ENCODE results near the gene MEGF11.

The MEGF11 gene

DNA sequence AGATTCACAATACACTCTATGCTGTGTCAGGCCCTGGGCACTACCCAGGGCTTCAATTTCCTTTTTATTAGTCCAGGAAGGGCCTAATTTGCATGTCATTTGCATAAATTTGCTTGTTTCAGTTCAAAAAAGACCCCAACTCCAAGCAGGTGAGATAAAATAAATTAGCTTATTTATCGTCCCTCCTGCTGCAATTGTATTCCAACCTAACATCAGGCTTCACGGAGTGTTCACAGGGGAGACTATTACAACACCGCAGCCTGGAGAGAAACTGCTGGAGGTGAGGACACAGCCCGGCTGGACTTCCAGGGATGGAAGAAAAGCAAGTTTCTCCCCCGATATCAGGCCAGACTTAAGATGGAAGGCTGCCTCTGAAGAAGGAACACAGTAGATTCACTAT, 62.8 kb downstream of the MEGF11 start:
- DNase-seq (ENCODE audit: extremely low spot score), result no peak

DNA sequence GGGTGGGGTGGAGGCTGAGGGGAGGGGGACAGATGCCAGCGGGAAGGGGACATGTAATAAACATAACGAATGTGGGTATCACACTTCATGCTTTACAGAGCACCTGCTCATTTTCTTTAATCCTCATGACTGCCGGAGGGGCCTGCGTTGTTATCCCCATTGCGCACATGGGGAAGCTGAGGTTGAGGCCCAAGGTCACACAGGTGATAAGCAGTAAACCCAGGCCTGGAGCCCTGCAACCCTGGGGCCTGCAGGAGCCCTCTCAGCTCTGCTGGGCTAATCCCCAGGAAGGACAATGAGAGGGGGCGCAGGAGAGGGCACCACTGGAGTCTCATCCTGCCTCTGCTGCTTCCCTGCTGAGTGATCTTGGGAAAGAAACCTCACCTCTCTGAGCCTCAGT, 64.3 kb downstream of the MEGF11 start:
- no peak for TF ChIP-seq CTCF (IDR thresholded peaks at IDR 0.05; ENCODE audit: control extremely low read depth, extremely low read depth, low read depth, missing control alignments)
- ChIA-PET POLR2A (no interaction called here), CTCF (interaction anchor here (1.7 kb wide), 1 partner anchor 23 kb away, joined by 7 read pairs; no protein-coding TSS in a partner anchor)

More for the DNA sequence above, 62.8 kb downstream of the MEGF11 start:
- POLR2A ChIA-PET, result no interaction called here
- CTCF ChIA-PET, result interaction anchor here (0.8 to 1.7 kb wide), 7 partner anchors 8 to 600 kb away, joined by 3 to 9 read pairs (median 3); no protein-coding TSS in a partner anchor
- no peak for TF ChIP-seq CTCF (IDR thresholded peaks at IDR 0.05; ENCODE audit: control extremely low read depth, extremely low read depth, low read depth, missing control alignments)

GRCh38 chr15:66188464-66188863, 65.1 kb downstream of the MEGF11 start:
- no peak for TF ChIP-seq CTCF (IDR thresholded peaks at IDR 0.05; ENCODE audit: control extremely low read depth, extremely low read depth, low read depth, missing control alignments)
- ChIA-PET CTCF (no interaction called here), POLR2A (no interaction called here)
- DNase-seq (ENCODE audit: extremely low spot score), result no peak

More for the DNA sequence above, 64.3 kb downstream of the MEGF11 start:
- no peak for DNase-seq (ENCODE audit: extremely low spot score)

- POLR2A ChIA-PET, result no interaction called here
- DNase-seq (ENCODE audit: extremely low spot score), result no peak
- CTCF ChIA-PET, result interaction anchor here (2.1 kb wide), 1 partner anchor 10 kb away, joined by 9 read pairs; no protein-coding TSS in a partner anchor
- no peak for TF ChIP-seq CTCF (IDR thresholded peaks at IDR 0.05; ENCODE audit: control extremely low read depth, extremely low read depth, low read depth, missing control alignments)
Observed at GRCh38 chr15:66187271-66187670, 66.3 kb downstream of the MEGF11 start.

DNA sequence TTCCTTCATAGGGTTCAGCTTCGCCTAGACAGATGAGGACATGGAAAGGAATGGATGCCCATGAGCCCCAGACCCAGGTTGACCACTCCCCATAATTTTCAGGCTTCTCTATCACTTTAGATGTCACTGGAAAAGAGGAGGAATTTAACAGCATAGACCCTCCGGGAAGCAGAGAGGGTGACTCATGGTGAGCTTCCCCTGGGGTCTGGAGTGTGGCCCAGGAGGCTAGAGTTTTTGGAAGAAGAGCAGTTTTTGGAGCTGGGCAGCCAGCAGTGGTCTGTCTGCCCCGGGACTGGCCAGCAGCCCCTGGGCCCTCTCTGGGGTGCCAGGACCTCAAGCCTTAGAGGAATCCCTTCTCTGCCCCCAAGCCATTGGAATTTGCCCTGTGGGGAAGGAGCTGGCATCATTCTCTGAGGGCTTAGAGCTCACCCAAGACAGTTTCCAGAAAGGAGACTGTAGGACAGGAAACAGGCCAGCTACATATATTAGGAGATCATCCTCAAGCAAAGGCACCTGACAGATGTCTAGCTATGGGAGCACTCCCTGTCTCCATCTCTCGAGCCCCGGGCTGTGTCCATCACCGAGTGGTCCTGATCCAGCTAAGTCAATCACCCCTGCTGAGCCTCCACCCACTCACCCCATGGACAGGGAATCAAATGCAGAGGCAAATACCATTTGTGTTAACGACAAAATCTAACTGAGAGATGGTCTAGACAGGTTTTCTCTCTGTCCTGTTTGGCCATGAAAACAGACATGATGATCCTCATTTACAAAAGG, 67.3 kb downstream of the MEGF11 start:
- POLR2A ChIA-PET, result no interaction called here

More for the DNA sequence above, 67.3 kb downstream of the MEGF11 start:
- CTCF ChIA-PET, result interaction anchor here (1.1 to 2.1 kb wide), 2 partner anchors 9 to 102 kb away, joined by 3 to 9 read pairs; no protein-coding TSS in a partner anchor
- no peak for TF ChIP-seq CTCF (IDR thresholded peaks at IDR 0.05; ENCODE audit: control extremely low read depth, extremely low read depth, low read depth, missing control alignments)
- no peak for DNase-seq (ENCODE audit: extremely low spot score)
